GM13977 (cell line): ENCODE measurements around the gene NHSL2.
"Not testable (repeated sequence)": the region's sequence is repeated elsewhere in the genome, so short reads cannot be mapped to it uniquely, and the experiment has no call there.

ENCODE experiments used
- DNase-seq: peaks from one replicate; pipeline ENCODE4 v3.0.0; 2012; ENCODE audit warnings: low spot score
- CTCF ChIP-seq: IDR thresholded peaks from 2 replicates; pipeline ENCODE4 v1.5.1; 2012; ENCODE audit warnings: mild to moderate bottlenecking, control low read depth; ENCODE audit not compliant: insufficient read depth; ENCODE audit errors: extremely low read depth, missing control alignments
- in situ Hi-C: fragments of 300-500 bp; cut with MboI; formaldehyde crosslinking; loops from one replicate; pipeline ENCODE4 v1.12.0; 2022; ENCODE audit warnings: low sequenced_read_pairs, low pct_unique_long_range_greater_than_20kb, mixed read lengths, inconsistent platforms; ENCODE audit not compliant: unreplicated experiment

The NHSL2 gene

GRCh38 chrX:71949844-71950445 lies 39.3 kb downstream of the NHSL2 start:
- no peak for TF ChIP-seq CTCF
- in situ Hi-C loops: no loop called here
- DNase-seq: no peak

GRCh38 chrX:71953391-71953790 lies 42.7 kb downstream of the NHSL2 start:
- TF ChIP-seq CTCF: no peak
- in situ Hi-C loops: no loop called here
- DNase-seq: no peak

GRCh38 chrX:71953946-71954345 lies 43.3 kb downstream of the NHSL2 start:
- no peak for TF ChIP-seq CTCF
- in situ Hi-C loops: no loop called here
- DNase-seq: no peak

- DNase-seq: no peak
- TF ChIP-seq CTCF: no peak
- in situ Hi-C loops: no loop called here
Measured at GRCh38 chrX:71954458-71954857, 43.8 kb downstream of the NHSL2 start.

GRCh38 chrX:71955530-71956120 lies 45.0 kb downstream of the NHSL2 start:
- TF ChIP-seq CTCF: no peak
- no peak for DNase-seq
- in situ Hi-C loops: no loop called here

- in situ Hi-C loops: no loop called here
- TF ChIP-seq CTCF: no peak
- DNase-seq: no peak
Measured at GRCh38 chrX:71958281-71958675, 47.6 kb downstream of the NHSL2 start.

GRCh38 chrX:71964184-71964583 lies 53.5 kb downstream of the NHSL2 start:
- in situ Hi-C loops, DNase-seq: not testable (repeated sequence)
